ENCODE results near the gene IFI27L1.

Gene IFI27L1

DNA sequence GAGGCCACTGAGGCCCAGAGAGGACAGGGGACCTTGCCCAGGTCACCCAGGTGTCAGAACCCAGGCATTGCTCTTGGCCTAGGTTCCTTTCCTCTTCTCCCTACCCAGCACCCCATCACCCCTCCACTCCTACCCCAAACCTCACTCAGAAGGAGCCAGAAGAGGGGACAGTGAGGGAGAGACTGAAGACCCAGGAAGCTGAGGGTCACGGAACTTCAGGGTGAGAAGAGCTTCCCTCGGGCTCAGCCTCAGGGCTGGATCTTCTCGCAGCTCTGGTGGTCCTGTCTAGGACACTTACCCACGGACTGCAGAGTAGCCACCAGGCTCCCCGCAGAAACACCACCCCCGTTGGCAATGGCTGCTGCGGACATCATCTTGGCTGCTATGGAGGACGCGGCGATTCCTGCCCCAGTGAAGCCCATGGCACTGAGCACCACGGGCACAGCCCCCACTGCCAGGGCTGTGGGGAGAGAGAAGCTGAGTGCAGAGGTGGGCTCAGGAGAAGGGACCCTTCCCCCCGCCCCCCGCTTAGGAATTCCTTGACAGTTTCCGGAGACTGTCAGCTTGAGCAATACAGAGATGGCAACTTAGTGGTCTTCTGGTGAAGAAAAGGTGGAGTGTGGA lies 47.2 kb downstream of the IFI27L1 start:
- H3K4me2 ChIP-seq (ENCODE audit: low read length): peak overlapping the region; percentile 88
- H2AK5ac ChIP-seq (ENCODE audit: low read length): no peak overlapping the region
- no peaks in the 10 kb centered on the region for H3K27me3 ChIP-seq (ENCODE audit: insufficient read depth, low read length, poor library complexity)
- no peak overlapping the region for H4K8ac ChIP-seq (ENCODE audit: low read depth, low read length)
- H2BK15ac ChIP-seq (replicated peaks; ENCODE audit: low read depth): no peak overlapping the region
- H3K79me1 ChIP-seq (ENCODE audit: low read length): no peaks in the 10 kb centered on the region
- DNase-seq: no peak
- H2BK120ac ChIP-seq (ENCODE audit: low read depth, low read length): no peak overlapping the region
- H3K4me3 ChIP-seq (ENCODE audit: low read length): no peak overlapping the region
- H3K27ac ChIP-seq (ENCODE audit: low read depth, low read length): no peak overlapping the region
- H2BK5ac ChIP-seq (ENCODE audit: low read length): no peak overlapping the region
- no peak overlapping the region for H3K4ac ChIP-seq (ENCODE audit: low read depth, low read length)
- peak overlapping the region; percentile 79 for H3K9ac ChIP-seq (ENCODE audit: low read length)
- H3K56ac ChIP-seq (ENCODE audit: low read length): peak overlapping the region; percentile 91
- H3K4me1 ChIP-seq (ENCODE audit: control insufficient read depth, low read depth, low read length): no peaks in the 10 kb centered on the region
- H4K5ac ChIP-seq (ENCODE audit: low read length): no peak overlapping the region
- no peak overlapping the region for H3K18ac ChIP-seq (ENCODE audit: low read length)
- no CpG with 5 or more reads among the region's 14 CpGs for whole genome bisulfite sequencing (ENCODE audit: extremely low coverage, insufficient coverage, low lambda C conversion rate)
- H3K79me2 ChIP-seq (ENCODE audit: control insufficient read depth, insufficient read depth, low read length): no peaks in the 10 kb centered on the region
- H3K23ac ChIP-seq (ENCODE audit: low read length): peak overlapping the region; percentile 59
- no peaks in the 10 kb centered on the region for H3K36me3 ChIP-seq (ENCODE audit: control insufficient read depth, insufficient read depth, low read length)

DNA sequence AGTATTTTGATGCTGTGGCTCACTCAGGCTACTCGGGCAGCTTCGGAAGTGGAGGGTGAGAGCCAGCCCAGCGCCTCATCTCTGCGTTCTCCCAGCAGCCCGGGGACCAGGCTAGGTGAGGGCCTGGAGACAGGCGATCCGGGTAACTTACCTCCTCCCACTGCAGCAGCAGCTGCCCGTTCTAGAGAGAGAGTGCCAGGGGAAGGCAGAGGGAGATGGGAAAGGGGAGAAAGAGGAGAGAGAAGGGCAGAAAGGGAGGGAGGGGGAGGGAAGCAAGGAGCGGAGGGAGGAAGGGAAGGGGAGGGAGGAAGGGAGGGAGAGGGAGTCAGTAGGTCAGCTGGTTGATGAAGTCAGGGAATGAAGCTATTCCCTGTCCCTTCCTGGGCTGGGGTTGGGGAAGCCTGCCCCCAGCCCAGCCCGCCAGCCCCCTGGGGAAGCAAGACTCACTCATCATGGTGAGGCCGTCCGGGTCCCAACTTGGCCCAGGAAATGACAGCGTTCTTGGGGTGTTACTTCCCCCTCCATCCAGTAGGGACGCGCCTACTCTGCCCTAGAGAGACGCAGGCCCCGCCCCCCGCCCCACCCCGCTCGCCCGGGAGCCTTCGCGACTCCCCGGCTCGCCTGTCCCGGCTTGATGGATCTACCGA lies 48.1 kb downstream of the IFI27L1 start, which contains the start of gene IFI27L2:
Gene IFI27L2, minus strand, starts transcription at position 494 of the 647 bp plus-strand sequence. Its CDS starts 40 bp downstream, at position 454.
- Histone ChIP-seq H2BK120ac (ENCODE audit: low read depth, low read length) (no peak within 1 kb of the TSS), H3K56ac (ENCODE audit: low read length) (peak within 1 kb of the TSS; percentile 91), H3K27me3 (ENCODE audit: insufficient read depth, low read length, poor library complexity) (no peaks in the 10 kb centered on the region), H2AK5ac (ENCODE audit: low read length) (no peak within 1 kb of the TSS), H3K4me1 (ENCODE audit: control insufficient read depth, low read depth, low read length) (no peaks in the 10 kb centered on the region), H2BK15ac (replicated peaks; ENCODE audit: low read depth) (no peak within 1 kb of the TSS), H3K18ac (ENCODE audit: low read length) (peak within 1 kb of the TSS; percentile 22), H3K23ac (ENCODE audit: low read length) (peak within 1 kb of the TSS; percentile 59), H3K79me2 (ENCODE audit: control insufficient read depth, insufficient read depth, low read length) (no peaks in the 10 kb centered on the region), H2BK5ac (ENCODE audit: low read length) (peak within 1 kb of the TSS; percentile 63), H3K4me2 (ENCODE audit: low read length) (peak within 1 kb of the TSS; percentile 88), H3K79me1 (ENCODE audit: low read length) (no peaks in the 10 kb centered on the region), H3K36me3 (ENCODE audit: control insufficient read depth, insufficient read depth, low read length) (no peaks in the 10 kb centered on the region), H4K5ac (ENCODE audit: low read length) (no peak within 1 kb of the TSS), H3K4ac (ENCODE audit: low read depth, low read length) (no peak within 1 kb of the TSS), H3K4me3 (ENCODE audit: low read length) (peak within 1 kb of the TSS; percentile 53), H3K27ac (ENCODE audit: low read depth, low read length) (no peak within 1 kb of the TSS), H4K8ac (ENCODE audit: low read depth, low read length) (no peak within 1 kb of the TSS), H3K9ac (ENCODE audit: low read length) (peak within 1 kb of the TSS; percentile 79)
- DNase-seq: peak; percentile 93
- WGBS (ENCODE audit: extremely low coverage, insufficient coverage, low lambda C conversion rate): no CpG with 5 or more reads among the region's 27 CpGs

GRCh38 chr14:94129758-94130414 lies 48.8 kb downstream of the IFI27L1 start:
- Histone ChIP-seq H3K79me2 (ENCODE audit: control insufficient read depth, insufficient read depth, low read length) (no peaks in the 10 kb centered on the region), H2BK15ac (replicated peaks; ENCODE audit: low read depth) (no peak overlapping the region), H3K4me3 (ENCODE audit: low read length) (peak overlapping the region; percentile 26), H3K4ac (ENCODE audit: low read depth, low read length) (no peak overlapping the region), H3K27me3 (ENCODE audit: insufficient read depth, low read length, poor library complexity) (no peaks in the 10 kb centered on the region), H3K56ac (ENCODE audit: low read length) (peak overlapping the region; percentile 30), H3K9ac (ENCODE audit: low read length) (peak overlapping the region; percentile 48), H3K36me3 (ENCODE audit: control insufficient read depth, insufficient read depth, low read length) (no peaks in the 10 kb centered on the region), H2BK5ac (ENCODE audit: low read length) (no peak overlapping the region), H3K23ac (ENCODE audit: low read length) (no peak overlapping the region), H3K18ac (ENCODE audit: low read length) (no peak overlapping the region), H4K5ac (ENCODE audit: low read length) (no peak overlapping the region), H3K79me1 (ENCODE audit: low read length) (no peaks in the 10 kb centered on the region), H3K27ac (ENCODE audit: low read depth, low read length) (no peak overlapping the region), H2AK5ac (ENCODE audit: low read length) (no peak overlapping the region), H4K8ac (ENCODE audit: low read depth, low read length) (no peak overlapping the region), H3K4me1 (ENCODE audit: control insufficient read depth, low read depth, low read length) (no peaks in the 10 kb centered on the region), H2BK120ac (ENCODE audit: low read depth, low read length) (no peak overlapping the region), H3K4me2 (ENCODE audit: low read length) (peak overlapping the region; percentile 80)
- DNase-seq: peak; percentile 61
- WGBS (ENCODE audit: extremely low coverage, insufficient coverage, low lambda C conversion rate): no CpG with 5 or more reads among the region's 12 CpGs

GRCh38 chr14:94132285-94132887 lies 51.3 kb downstream of the IFI27L1 start:
- no peak overlapping the region for H3K9ac ChIP-seq (ENCODE audit: low read length)
- H4K5ac ChIP-seq (ENCODE audit: low read length): no peak overlapping the region
- no peak overlapping the region for H3K4ac ChIP-seq (ENCODE audit: low read depth, low read length)
- H3K4me1 ChIP-seq (ENCODE audit: control insufficient read depth, low read depth, low read length): no peaks in the 10 kb centered on the region
- H3K18ac ChIP-seq (ENCODE audit: low read length): no peak overlapping the region
- no peak overlapping the region for H2AK5ac ChIP-seq (ENCODE audit: low read length)
- no peak overlapping the region for H2BK15ac ChIP-seq (replicated peaks; ENCODE audit: low read depth)
- H3K23ac ChIP-seq (ENCODE audit: low read length): no peak overlapping the region
- H3K4me3 ChIP-seq (ENCODE audit: low read length): no peak overlapping the region
- no peaks in the 10 kb centered on the region for H3K79me1 ChIP-seq (ENCODE audit: low read length)
- no peak overlapping the region for H3K27ac ChIP-seq (ENCODE audit: low read depth, low read length)
- H4K8ac ChIP-seq (ENCODE audit: low read depth, low read length): no peak overlapping the region
- H2BK120ac ChIP-seq (ENCODE audit: low read depth, low read length): no peak overlapping the region
- no peaks in the 10 kb centered on the region for H3K79me2 ChIP-seq (ENCODE audit: control insufficient read depth, insufficient read depth, low read length)
- no peak overlapping the region for H3K56ac ChIP-seq (ENCODE audit: low read length)
- H3K27me3 ChIP-seq (ENCODE audit: insufficient read depth, low read length, poor library complexity): no peaks in the 10 kb centered on the region
- no peak overlapping the region for H2BK5ac ChIP-seq (ENCODE audit: low read length)
- peak; percentile 78 for DNase-seq
- no peak overlapping the region for H3K4me2 ChIP-seq (ENCODE audit: low read length)
- H3K36me3 ChIP-seq (ENCODE audit: control insufficient read depth, insufficient read depth, low read length): no peaks in the 10 kb centered on the region
- no CpG with 5 or more reads among the region's 4 CpGs for WGBS (ENCODE audit: extremely low coverage, insufficient coverage, low lambda C conversion rate)

DNA sequence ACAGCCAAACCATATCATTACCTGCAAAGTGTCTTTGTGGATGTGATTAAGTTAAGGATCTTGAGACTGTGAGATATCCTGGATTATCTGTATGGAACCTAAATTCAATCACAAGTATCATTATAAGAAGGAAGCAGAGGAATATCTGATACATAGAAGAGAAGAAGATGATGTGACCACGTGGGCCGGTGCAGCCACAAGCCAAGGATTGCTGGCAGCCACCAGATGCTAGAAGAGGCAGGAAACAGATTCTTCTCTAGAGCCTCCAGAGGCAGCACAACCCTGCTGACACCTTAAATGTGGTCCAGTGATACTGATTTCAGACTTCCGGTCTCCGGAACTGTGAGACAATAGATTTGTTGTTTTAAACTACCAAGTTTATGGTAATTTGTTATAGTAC lies 54.4 kb downstream of the IFI27L1 start:
- Histone ChIP-seq H3K9ac (ENCODE audit: low read length) (no peak overlapping the region), H4K5ac (ENCODE audit: low read length) (no peak overlapping the region), H2BK15ac (replicated peaks; ENCODE audit: low read depth) (no peak overlapping the region), H2AK5ac (ENCODE audit: low read length) (no peak overlapping the region), H3K4me2 (ENCODE audit: low read length) (no peak overlapping the region), H3K79me1 (ENCODE audit: low read length) (no peaks in the 10 kb centered on the region), H3K79me2 (ENCODE audit: control insufficient read depth, insufficient read depth, low read length) (no peaks in the 10 kb centered on the region), H3K4me1 (ENCODE audit: control insufficient read depth, low read depth, low read length) (no peaks in the 10 kb centered on the region), H2BK120ac (ENCODE audit: low read depth, low read length) (no peak overlapping the region), H2BK5ac (ENCODE audit: low read length) (no peak overlapping the region), H3K56ac (ENCODE audit: low read length) (no peak overlapping the region), H4K8ac (ENCODE audit: low read depth, low read length) (no peak overlapping the region), H3K18ac (ENCODE audit: low read length) (no peak overlapping the region), H3K4me3 (ENCODE audit: low read length) (no peak overlapping the region), H3K27ac (ENCODE audit: low read depth, low read length) (no peak overlapping the region), H3K4ac (ENCODE audit: low read depth, low read length) (no peak overlapping the region), H3K27me3 (ENCODE audit: insufficient read depth, low read length, poor library complexity) (no peaks in the 10 kb centered on the region), H3K36me3 (ENCODE audit: control insufficient read depth, insufficient read depth, low read length) (no peaks in the 10 kb centered on the region), H3K23ac (ENCODE audit: low read length) (no peak overlapping the region)
- DNase-seq: no peak
- WGBS (ENCODE audit: extremely low coverage, insufficient coverage, low lambda C conversion rate): no CpG with 5 or more reads among the region's 4 CpGs
